ENCODE results near the gene C1orf115. TPM values are rescaled to one million over a fixed set of nuclear protein-coding genes. Genes with fewer than 3 reads are reported as not detected.

The C1orf115 gene
- total and polyA plus RNA-seq, 4 donors: 29.6 to 56.6 (median 40.5) TPM

GRCh38 chr1:220669005-220669404, 21.2 kb upstream of the C1orf115 start (continued):
- no peak for TF ChIP-seq ZBTB33 (IDR thresholded peaks at IDR 0.05)
- TF ChIP-seq FOXA2 (IDR thresholded peaks at IDR 0.05): no peak
- no peak for TF ChIP-seq HNF4A (conservative IDR thresholded peaks at IDR 0.05)
- TF ChIP-seq FOXA1 (IDR thresholded peaks at IDR 0.05): no peak
- TF ChIP-seq RAD21 (IDR thresholded peaks at IDR 0.05): no peak
- no peak for TF ChIP-seq NR2F2 (IDR thresholded peaks at IDR 0.05)
- TF ChIP-seq SP1 (IDR thresholded peaks at IDR 0.05): no peak
- TF ChIP-seq MAX (IDR thresholded peaks at IDR 0.05): no peak
- no peak for TF ChIP-seq JUND (IDR thresholded peaks at IDR 0.05)
- no peak for TF ChIP-seq YY1 (IDR thresholded peaks at IDR 0.05)

- Histone ChIP-seq H3K36me3 (ENCODE audit: control insufficient read depth in 4 of 4, insufficient read depth in 3 of 4, low read depth in 1 of 4, low read length in 3 of 4) (no peaks in the 10 kb centered on the region), H3K27ac (ENCODE audit: low read depth in 1 of 2, low read length in 2 of 2) (no peak overlapping the region), H3K9ac (ENCODE audit: low read depth in 1 of 2, low read length in 2 of 2) (no peak overlapping the region), H3K4me1 (ENCODE audit: control insufficient read depth in 4 of 4, insufficient read depth in 4 of 4, low read length in 3 of 4) (no peaks in the 10 kb centered on the region), H3K27me3 (ENCODE audit: control insufficient read depth in 4 of 4, insufficient read depth in 4 of 4, low read length in 3 of 4) (no peaks in the 10 kb centered on the region), H3K9me3 (ENCODE audit: control insufficient read depth in 4 of 4, low read length in 3 of 4) (no peaks in the 10 kb centered on the region), H3K4me3 (ENCODE audit: low read depth in 1 of 3, low read length in 3 of 3) (no peak overlapping the region)
- TF ChIP-seq EGR1 (IDR thresholded peaks at IDR 0.05; ENCODE audit: low read depth in 2 of 2): no peak
- no peak for TF ChIP-seq NR2F2 (IDR thresholded peaks at IDR 0.05)
- no peak for TF ChIP-seq RXRA (IDR thresholded peaks at IDR 0.05)
- TF ChIP-seq FOXA1 (IDR thresholded peaks at IDR 0.05): no peak
- no peak for TF ChIP-seq HNF4G (IDR thresholded peaks at IDR 0.05)
- TF ChIP-seq, protein P1, sequence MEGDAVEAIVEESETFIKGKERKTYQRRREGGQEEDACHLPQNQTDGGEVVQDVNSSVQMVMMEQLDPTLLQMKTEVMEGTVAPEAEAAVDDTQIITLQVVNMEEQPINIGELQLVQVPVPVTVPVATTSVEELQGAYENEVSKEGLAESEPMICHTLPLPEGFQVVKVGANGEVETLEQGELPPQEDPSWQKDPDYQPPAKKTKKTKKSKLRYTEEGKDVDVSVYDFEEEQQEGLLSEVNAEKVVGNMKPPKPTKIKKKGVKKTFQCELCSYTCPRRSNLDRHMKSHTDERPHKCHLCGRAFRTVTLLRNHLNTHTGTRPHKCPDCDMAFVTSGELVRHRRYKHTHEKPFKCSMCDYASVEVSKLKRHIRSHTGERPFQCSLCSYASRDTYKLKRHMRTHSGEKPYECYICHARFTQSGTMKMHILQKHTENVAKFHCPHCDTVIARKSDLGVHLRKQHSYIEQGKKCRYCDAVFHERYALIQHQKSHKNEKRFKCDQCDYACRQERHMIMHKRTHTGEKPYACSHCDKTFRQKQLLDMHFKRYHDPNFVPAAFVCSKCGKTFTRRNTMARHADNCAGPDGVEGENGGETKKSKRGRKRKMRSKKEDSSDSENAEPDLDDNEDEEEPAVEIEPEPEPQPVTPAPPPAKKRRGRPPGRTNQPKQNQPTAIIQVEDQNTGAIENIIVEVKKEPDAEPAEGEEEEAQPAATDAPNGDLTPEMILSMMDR (IDR thresholded peaks at IDR 0.05; ENCODE audit: low read depth, low read length, missing input control): no peak
- no peak for TF ChIP-seq MAX (IDR thresholded peaks at IDR 0.05)
- no peak for TF ChIP-seq ZBTB33 (IDR thresholded peaks at IDR 0.05)
- no peak for TF ChIP-seq FOXA2 (IDR thresholded peaks at IDR 0.05)
- no peak for TF ChIP-seq GABPA (IDR thresholded peaks at IDR 0.05 in 1 of 2, conservative IDR thresholded peaks at IDR 0.05 in 1 of 2)
- no peak for TF ChIP-seq HNF4A (conservative IDR thresholded peaks at IDR 0.05)
- no peak for TF ChIP-seq YY1 (IDR thresholded peaks at IDR 0.05)
- no peak for TF ChIP-seq RAD21 (IDR thresholded peaks at IDR 0.05)
- no peak for DNase-seq (ENCODE audit: low spot score)
Observed at GRCh38 chr1:220670365-220670764, 19.8 kb upstream of the C1orf115 start.

DNA sequence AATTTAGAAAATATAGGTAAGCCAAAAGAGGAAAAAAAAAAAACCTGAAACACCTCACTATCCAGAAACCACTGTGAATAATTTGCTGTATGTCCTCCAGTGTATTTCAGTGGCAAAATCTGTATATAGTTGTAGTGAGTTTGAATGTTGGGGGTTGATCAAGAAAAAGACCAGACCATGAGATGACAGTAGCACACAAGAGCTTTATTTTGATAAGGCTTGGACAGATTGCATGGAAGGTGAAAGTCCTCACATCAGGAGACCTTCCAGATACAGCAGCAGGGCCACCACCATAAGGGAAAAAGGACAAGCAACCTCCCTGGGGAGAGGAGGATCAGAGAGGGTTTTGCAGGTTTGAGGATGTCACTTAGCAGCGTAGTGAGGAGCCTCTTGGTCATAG, 16.2 kb upstream of the C1orf115 start:
- Histone ChIP-seq H3K27me3 (ENCODE audit: control insufficient read depth in 4 of 4, insufficient read depth in 4 of 4, low read length in 3 of 4) (no peaks in the 10 kb centered on the region), H3K4me1 (ENCODE audit: control insufficient read depth in 4 of 4, insufficient read depth in 4 of 4, low read length in 3 of 4) (no peaks in the 10 kb centered on the region), H3K9me3 (ENCODE audit: control insufficient read depth in 4 of 4, low read length in 3 of 4) (no peaks in the 10 kb centered on the region), H3K27ac (ENCODE audit: low read depth in 1 of 2, low read length in 2 of 2) (no peak overlapping the region), H3K4me3 (ENCODE audit: low read depth in 1 of 3, low read length in 3 of 3) (no peak overlapping the region), H3K9ac (ENCODE audit: low read depth in 1 of 2, low read length in 2 of 2) (no peak overlapping the region), H3K36me3 (ENCODE audit: control insufficient read depth in 4 of 4, insufficient read depth in 3 of 4, low read depth in 1 of 4, low read length in 3 of 4) (no peaks in the 10 kb centered on the region)
- 98% methylated on average over 1 of the region's 1 CpG for WGBS
- no peak for DNase-seq (ENCODE audit: low spot score)
- TF ChIP-seq ATF3 (IDR thresholded peaks at IDR 0.05) (no peak), RAD21 (IDR thresholded peaks at IDR 0.05) (no peak), FOXA2 (IDR thresholded peaks at IDR 0.05) (no peak), NR2F2 (IDR thresholded peaks at IDR 0.05) (no peak), YY1 (IDR thresholded peaks at IDR 0.05) (no peak), REST (IDR thresholded peaks at IDR 0.05) (no peak), TAF1 (conservative IDR thresholded peaks at IDR 0.05) (no peak), HNF4G (IDR thresholded peaks at IDR 0.05) (no peak)
- TF ChIP-seq, protein P1 (IDR thresholded peaks at IDR 0.05; ENCODE audit: low read depth, low read length, missing input control): no peak
